H1 (cell line): ENCODE results near the gene COL25A1. TPM values are rescaled to one million over a fixed set of nuclear protein-coding genes. Genes with fewer than 3 reads are reported as not detected.

ENCODE experiments used
- CTCF ChIA-PET: fragments of 300-600 bp; sonication (Branson Sonifier 250); formaldehyde crosslinking; loops from one replicate; lab custom pipeline; 2021; ENCODE audit not compliant: partially characterized antibody; lab: Charles Lee
- POLR2A ChIA-PET: fragments of 300-600 bp; sonication (Branson Sonifier 250); formaldehyde crosslinking; loops from one replicate; lab custom pipeline; 2021; ENCODE audit warnings: inconsistent platforms; ENCODE audit not compliant: partially characterized antibody; lab: Charles Lee
- DNase-seq, 2 experiments: peaks; one replicate each; pipeline versions ENCODE4 v3.0.0 to v3.0.0-alpha.2; 2010 to 2022; ENCODE audit warnings: low spot score in 2 of 2, low read depth in 1 of 2, mixed read lengths in 1 of 2
- FAIRE-seq: peaks from 2 replicates; lab custom pipeline; 2011; peaks lifted over from hg19 to GRCh38; lab: Jason Lieb, UNC
- H2AFZ ChIP-seq: 2 replicates; pipeline ENCODE4 v1.8.1; 2012; ENCODE audit warnings: low read length, inconsistent platforms
- H2AK5ac ChIP-seq: 2 replicates; pipeline ENCODE4 v1.6.1; 2013; ENCODE audit warnings: low read depth, low read length
- H2BK120ac ChIP-seq: replicated peaks from 2 replicates; pipeline ENCODE3; 2013; ENCODE audit warnings: low read depth, low read length, inconsistent platforms
- H2BK12ac ChIP-seq: 2 replicates; pipeline ENCODE4 v1.6.1; 2013; ENCODE audit warnings: low read depth, low read length
- H2BK15ac ChIP-seq: 2 replicates; pipeline ENCODE4 v1.6.1; 2013; ENCODE audit warnings: low read length
- H2BK20ac ChIP-seq: 2 replicates; pipeline ENCODE4 v1.6.1; 2013; ENCODE audit warnings: low read length
- H2BK5ac ChIP-seq: 2 replicates; pipeline ENCODE4 v1.6.1; 2013; ENCODE audit warnings: low read depth, low read length
- H3K14ac ChIP-seq: 2 replicates; pipeline ENCODE4 v1.6.1; 2013; ENCODE audit warnings: inconsistent platforms; ENCODE audit not compliant: insufficient read length
- H3K18ac ChIP-seq: 2 replicates; pipeline ENCODE4 v1.6.1; 2013; ENCODE audit warnings: low read length; ENCODE audit errors: extremely low read depth
- H3K23ac ChIP-seq: 2 replicates; pipeline ENCODE4 v1.6.1; 2013; ENCODE audit warnings: inconsistent platforms; ENCODE audit not compliant: insufficient read length
- H3K23me2 ChIP-seq: 2 replicates; pipeline ENCODE4 v1.6.1; 2013; ENCODE audit warnings: low read depth, low read length
- H3K27ac ChIP-seq: 2 replicates; pipeline ENCODE4 v1.6.1; 2011; ENCODE audit warnings: low read depth, low read length, inconsistent platforms
- H3K27me3 ChIP-seq, 4 experiments: replicated peaks in 1 of 4; 1 replicate in 1 of 4; 2 replicates in 3 of 4; pipeline versions ENCODE4 v1.6.1 to v1.8.1; 2011 to 2013; ENCODE audit warnings: low read length in 3 of 4, mild to moderate bottlenecking in 3 of 4, inconsistent platforms in 2 of 4, mixed read lengths in 2 of 4, moderate library complexity in 1 of 4; ENCODE audit not compliant: control insufficient read depth in 3 of 4, insufficient read depth in 3 of 4; ENCODE audit errors: extremely low read depth in 1 of 4
- H3K36me3 ChIP-seq, 4 experiments: 2 replicates each; pipeline versions ENCODE4 v1.6.1 to v1.8.1; 2011 to 2013; ENCODE audit warnings: mild to moderate bottlenecking in 4 of 4, low read length in 3 of 4, moderate library complexity in 2 of 4, control low read depth in 1 of 4, inconsistent platforms in 1 of 4; ENCODE audit not compliant: insufficient read depth in 4 of 4, control insufficient read depth in 2 of 4
- H3K4ac ChIP-seq: replicated peaks from 2 replicates; pipeline ENCODE3; 2013; ENCODE audit warnings: low read length, low read depth, mixed read lengths, inconsistent platforms; ENCODE audit not compliant: insufficient read length
- H3K4me1 ChIP-seq, 4 experiments: replicated peaks in 1 of 4; 1 replicate in 1 of 4; 2 replicates in 3 of 4; pipeline versions ENCODE4 v1.6.1 to v1.8.1; 2011 to 2013; ENCODE audit warnings: low read length in 3 of 4, inconsistent platforms in 2 of 4, mixed read lengths in 1 of 4; ENCODE audit not compliant: insufficient read depth in 4 of 4, control insufficient read depth in 3 of 4
- H3K4me2 ChIP-seq, 2 experiments: 2 replicates each; pipeline versions ENCODE4 v1.6.1 to v1.8.1; 2011 to 2013; ENCODE audit warnings: low read depth in 2 of 2, low read length in 2 of 2, control low read depth in 1 of 2, inconsistent platforms in 1 of 2, mild to moderate bottlenecking in 1 of 2; ENCODE audit not compliant: insufficient read depth in 1 of 2
- H3K4me3 ChIP-seq, 4 experiments: fragments of 200-600, 300-600 bp in 1 of 4; sonication (generic), shearing (Covaris generic), sonication (Bioruptor Twin) in 1 of 4; 2 replicates each; pipeline versions ENCODE4 v1.5.1 to v1.8.1; 2011 to 2016; ENCODE audit warnings: low read length in 4 of 4, low read depth in 3 of 4, control low read depth in 2 of 4, inconsistent platforms in 2 of 4, mild to moderate bottlenecking in 2 of 4, mixed read lengths in 1 of 4, moderate library complexity in 1 of 4; ENCODE audit not compliant: insufficient read depth in 2 of 4; ENCODE audit errors: extremely low read depth in 1 of 4
- H3K56ac ChIP-seq: replicated peaks from 2 replicates; pipeline ENCODE3; 2013; ENCODE audit warnings: low read depth, mild to moderate bottlenecking, mixed read lengths, low read length, inconsistent platforms; ENCODE audit not compliant: insufficient read length
- H3K79me1 ChIP-seq: 2 replicates; pipeline ENCODE4 v1.6.1; 2013; ENCODE audit warnings: low read depth, low read length, control low read depth
- H3K79me2 ChIP-seq, 2 experiments: 2 replicates each; pipeline versions ENCODE4 v1.6.1 to v1.8.1; 2012 to 2013; ENCODE audit warnings: low read length in 2 of 2, mild to moderate bottlenecking in 2 of 2, inconsistent platforms in 1 of 2; ENCODE audit not compliant: insufficient read depth in 2 of 2, control insufficient read depth in 1 of 2
- H3K9ac ChIP-seq, 4 experiments: replicated peaks in 1 of 4; 1 replicate in 1 of 4; 2 replicates in 3 of 4; pipeline versions ENCODE4 v1.6.1 to v1.8.1; 2011 to 2013; ENCODE audit warnings: low read depth in 3 of 4, low read length in 3 of 4, control low read depth in 2 of 4, mild to moderate bottlenecking in 2 of 4, moderate library complexity in 2 of 4, inconsistent platforms in 1 of 4; ENCODE audit errors: extremely low read depth in 1 of 4
- H3K9me3 ChIP-seq, 2 experiments: 2 replicates each; pipeline versions ENCODE4 v1.6.1 to v1.8.1; 2012 to 2013; ENCODE audit warnings: mild to moderate bottlenecking in 2 of 2, moderate library complexity in 2 of 2, control low read depth in 1 of 2, inconsistent platforms in 1 of 2, low read depth in 1 of 2, low read length in 1 of 2, mixed read lengths in 1 of 2; ENCODE audit not compliant: insufficient read depth in 2 of 2
- H4K20me1 ChIP-seq, 2 experiments: replicated peaks in 1 of 2; 2 replicates each; pipeline versions ENCODE3 to v1.8.1; 2011 to 2013; ENCODE audit warnings: inconsistent platforms in 2 of 2, low read length in 2 of 2, mild to moderate bottlenecking in 1 of 2; ENCODE audit not compliant: insufficient read depth in 2 of 2, control insufficient read depth in 1 of 2
- H4K5ac ChIP-seq: 2 replicates; pipeline ENCODE4 v1.6.1; 2013; ENCODE audit warnings: low read length, low read depth, mixed read lengths, inconsistent platforms; ENCODE audit not compliant: insufficient read length
- H4K8ac ChIP-seq: 2 replicates; pipeline ENCODE4 v1.8.0; 2013; ENCODE audit warnings: mild to moderate bottlenecking, moderate library complexity, low read length, inconsistent platforms; ENCODE audit not compliant: insufficient read depth; ENCODE audit errors: extremely low read depth
- H4K91ac ChIP-seq: replicated peaks from 2 replicates; pipeline ENCODE3; 2013; ENCODE audit warnings: low read length, mixed read lengths, inconsistent platforms; ENCODE audit not compliant: insufficient read length
- ATF2 ChIP-seq: IDR thresholded peaks from 2 replicates; pipeline ENCODE4 v1.6.1; 2012; ENCODE audit warnings: low read length, inconsistent platforms
- ATF3 ChIP-seq: IDR thresholded peaks from 2 replicates; pipeline ENCODE4 v1.6.1; 2011; ENCODE audit warnings: low read depth, mild to moderate bottlenecking, low read length; ENCODE audit not compliant: insufficient read depth
- BACH1 ChIP-seq: IDR thresholded peaks from 2 replicates; pipeline ENCODE4 v1.6.1; 2012; ENCODE audit warnings: low read length, improper control_type of control experiment
- EZH2 ChIP-seq: fragments of 200-600 bp; sonication (generic); IDR thresholded peaks from 2 replicates; pipeline ENCODE4 v1.7.1; 2012; ENCODE audit warnings: low read depth, mild to moderate bottlenecking, moderate library complexity, low read length, inconsistent platforms; ENCODE audit not compliant: severe bottlenecking
- GABPA ChIP-seq: IDR thresholded peaks from 2 replicates; pipeline ENCODE4 v1.6.1; 2011; ENCODE audit warnings: mild to moderate bottlenecking, low read length, moderate library complexity, borderline replicate concordance; ENCODE audit not compliant: insufficient read depth
- JUND ChIP-seq: IDR thresholded peaks from 2 replicates; pipeline ENCODE4 v1.6.1; 2011; ENCODE audit warnings: mild to moderate bottlenecking, improper control_type of control experiment, low read length
- KDM5A ChIP-seq: fragments of 200-600 bp; IDR thresholded peaks from 2 replicates; pipeline ENCODE4 v1.7.1; 2012; ENCODE audit warnings: mild to moderate bottlenecking, low read length, inconsistent platforms, mixed read lengths
- MAX ChIP-seq: IDR thresholded peaks from 2 replicates; pipeline ENCODE4 v1.6.1; 2012; ENCODE audit warnings: inconsistent platforms
- SP2 ChIP-seq: IDR thresholded peaks from 2 replicates; pipeline ENCODE4 v1.6.1; 2012; ENCODE audit warnings: mild to moderate bottlenecking, low read length, inconsistent platforms
- WGBS, 2 experiments: shearing (Covaris generic) in 1 of 2; methylation state at CpG; one replicate each; pipeline versions ENCODE4 v1.1.6 to v1.1.7; 2013 to 2015; ENCODE audit warnings: low lambda C conversion rate in 2 of 2, mixed read lengths in 2 of 2, inconsistent platforms in 1 of 2, low coverage in 1 of 2, missing lambda C conversion rate in 1 of 2; ENCODE audit not compliant: insufficient replicate concordance in 2 of 2, insufficient coverage in 1 of 2, insufficient read length in 1 of 2; ENCODE audit errors: extremely low coverage in 1 of 2, missing lambda C conversion rate in 1 of 2; 5-methylcytosine and 5-hydroxymethylcytosine counted together
- polyA plus RNA-seq, 7 experiments: library from polyadenylated mRNA; depleted of rRNA in 3 of 7; stranded (reverse) in 5 of 7; unstranded in 2 of 7; fragments of >200 nt in 5 of 7; fragments of 200-250 nt in 2 of 7; gene quantifications; 1 replicate in 5 of 7; 2 replicates in 1 of 7; 4 replicates in 1 of 7; pipeline versions ENCODE4 v1.2.1 to v1.2.3, GENCODE V29; 2011 to 2013; ENCODE audit warnings: missing spikeins in 2 of 7, mixed read lengths in 2 of 7
- total RNA-seq: library from RNA; stranded (reverse); fragmentation: NEBNext Ultra II Directional; extraction: Animal tissue kit (Norgen Biotek cat#: 25700); gene quantifications from 2 replicates; pipeline ENCODE4 v1.2.1, GENCODE V29; 2021

Gene COL25A1
- total and polyA plus RNA-seq, 2 of the 8 experiments (the other 6 are each of a cell fraction or from before 2014, with no cell fraction given), result 1.1 to 8.3 TPM

GRCh38 chr4:108828620-108829019, 473.8 kb downstream of the COL25A1 start:
- H3K9ac ChIP-seq, result no peak overlapping the region
- H3K4me1 ChIP-seq, result no peaks in the 10 kb centered on the region
- no peak overlapping the region for H3K4ac ChIP-seq
- no peaks in the 10 kb centered on the region for H3K9me3 ChIP-seq
- no peaks in the 10 kb centered on the region for H4K20me1 ChIP-seq
- CTCF ChIA-PET, result interaction anchor here (1.4 kb wide), 1 partner anchor 487 kb away, joined by 3 read pairs; no protein-coding TSS in a partner anchor
- no peak overlapping the region for H2AFZ ChIP-seq
- H2BK15ac ChIP-seq, result no peak overlapping the region
- H2BK12ac ChIP-seq, result no peak overlapping the region
- no peak for TF ChIP-seq BACH1
- no peak for TF ChIP-seq SP2
- TF ChIP-seq JUND, result no peak
- TF ChIP-seq EZH2, result no peak
- TF ChIP-seq MAX, result no peak
- TF ChIP-seq KDM5A, result no peak
- no peak for TF ChIP-seq ATF3
- TF ChIP-seq ATF2, result no peak
- no peak for TF ChIP-seq GABPA
- TF ChIP-seq, all 59 proteins: peak for 0
- H3K4me2 ChIP-seq, result no peak overlapping the region
- H3K27ac ChIP-seq, result no peak overlapping the region
- no peak overlapping the region for H4K8ac ChIP-seq
- H3K18ac ChIP-seq, result no peak overlapping the region
- no peaks in the 10 kb centered on the region for H3K79me2 ChIP-seq
- 82% methylated on average over 3 of the region's 3 CpGs; no CpG with 5 or more reads in 1 of the 2 experiments for WGBS, 2 experiments
- H3K4me3 ChIP-seq, result no peak overlapping the region
- no peak overlapping the region for H2BK120ac ChIP-seq
- H3K36me3 ChIP-seq, result no peaks in the 10 kb centered on the region
- H3K14ac ChIP-seq, result no peak overlapping the region
- no peak for FAIRE-seq
- no peak overlapping the region for H2BK20ac ChIP-seq
- H3K23me2 ChIP-seq, result no peaks in the 10 kb centered on the region
- no peak overlapping the region for H2AK5ac ChIP-seq
- no peaks in the 10 kb centered on the region for H3K79me1 ChIP-seq
- no peak overlapping the region for H3K56ac ChIP-seq
- H3K27me3 ChIP-seq, result no peaks in the 10 kb centered on the region
- H4K91ac ChIP-seq, result no peak overlapping the region
- POLR2A ChIA-PET, result no interaction called here
- DNase-seq, result no peak
- H3K23ac ChIP-seq, result no peak overlapping the region
- no peak overlapping the region for H2BK5ac ChIP-seq
- no peak overlapping the region for H4K5ac ChIP-seq
